ENCODE results near the gene STYK1. TPM values are rescaled to one million over a fixed set of nuclear protein-coding genes. Genes with fewer than 3 reads are reported as not detected.

Gene STYK1
- total and polyA plus RNA-seq, 10 of the 15 experiments (the other 5 are each of a cell fraction or from before 2014, with no cell fraction given), result 0.62 to 1.2 (median 0.82) TPM; not detected in 1

DNA sequence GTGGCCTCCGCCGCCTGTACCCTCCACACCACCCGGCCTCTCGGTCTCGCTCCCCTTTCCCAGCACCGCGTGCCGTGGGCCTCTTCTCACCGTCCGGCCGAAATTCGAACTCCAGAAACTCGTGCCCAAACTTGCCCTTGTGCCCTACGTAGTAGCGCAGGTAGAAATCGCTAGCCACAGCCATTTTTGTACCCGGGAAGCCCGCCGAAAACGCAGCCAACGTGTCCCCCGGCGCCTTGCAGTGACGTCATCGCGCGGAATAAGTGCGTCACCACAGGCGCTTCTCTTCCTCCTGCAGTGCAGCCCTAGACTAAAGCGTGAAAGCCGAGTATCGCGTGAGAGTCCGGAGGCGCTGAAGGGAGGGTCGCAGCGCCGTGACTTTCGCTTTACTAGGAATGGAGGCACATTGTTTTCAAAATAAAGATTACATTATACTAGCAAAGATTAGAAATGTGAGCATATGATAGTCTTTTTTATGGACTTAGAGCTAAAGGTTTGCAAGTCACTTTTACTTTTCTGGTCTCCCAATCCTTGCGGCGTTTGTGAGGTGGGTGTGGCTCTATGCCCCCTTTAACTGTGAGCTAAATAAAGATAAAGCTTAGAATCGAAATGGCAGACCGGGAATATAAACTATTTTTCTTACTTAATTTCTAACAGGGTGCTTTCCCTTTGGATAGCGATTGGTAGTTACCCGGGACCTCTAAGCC lies 60.4 kb downstream of the STYK1 start, which contains the start of gene MAGOHB (continued):
- TF ChIP-seq SMARCA5 (IDR thresholded peaks at IDR 0.05), result no peak
- TF ChIP-seq, protein P1, sequence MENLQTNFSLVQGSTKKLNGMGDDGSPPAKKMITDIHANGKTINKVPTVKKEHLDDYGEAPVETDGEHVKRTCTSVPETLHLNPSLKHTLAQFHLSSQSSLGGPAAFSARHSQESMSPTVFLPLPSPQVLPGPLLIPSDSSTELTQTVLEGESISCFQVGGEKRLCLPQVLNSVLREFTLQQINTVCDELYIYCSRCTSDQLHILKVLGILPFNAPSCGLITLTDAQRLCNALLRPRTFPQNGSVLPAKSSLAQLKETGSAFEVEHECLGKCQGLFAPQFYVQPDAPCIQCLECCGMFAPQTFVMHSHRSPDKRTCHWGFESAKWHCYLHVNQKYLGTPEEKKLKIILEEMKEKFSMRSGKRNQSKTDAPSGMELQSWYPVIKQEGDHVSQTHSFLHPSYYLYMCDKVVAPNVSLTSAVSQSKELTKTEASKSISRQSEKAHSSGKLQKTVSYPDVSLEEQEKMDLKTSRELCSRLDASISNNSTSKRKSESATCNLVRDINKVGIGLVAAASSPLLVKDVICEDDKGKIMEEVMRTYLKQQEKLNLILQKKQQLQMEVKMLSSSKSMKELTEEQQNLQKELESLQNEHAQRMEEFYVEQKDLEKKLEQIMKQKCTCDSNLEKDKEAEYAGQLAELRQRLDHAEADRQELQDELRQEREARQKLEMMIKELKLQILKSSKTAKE (IDR thresholded peaks at IDR 0.05; ENCODE audit: low read depth, poor library complexity, severe bottlenecking), result no peak
- TF ChIP-seq ZNF274 (IDR thresholded peaks at IDR 0.05; ENCODE audit: insufficient read depth, insufficient read length), result no peak
- peak; percentile 43 to 67; a peak in 2 of 4 replicates for TF ChIP-seq EP300 (IDR thresholded peaks at IDR 0.05; ENCODE audit: borderline replicate concordance in 1 of 2, control insufficient read depth in 1 of 2, low read depth in 2 of 2, low read length in 2 of 2)
- peak; percentile 91 for TF ChIP-seq SIN3A (IDR thresholded peaks at IDR 0.05; ENCODE audit: low read depth, low read length)
- TF ChIP-seq NFYA (IDR thresholded peaks at IDR 0.05; ENCODE audit: borderline replicate concordance, low read depth, low read length), result no peak
- TF ChIP-seq, protein P2, sequence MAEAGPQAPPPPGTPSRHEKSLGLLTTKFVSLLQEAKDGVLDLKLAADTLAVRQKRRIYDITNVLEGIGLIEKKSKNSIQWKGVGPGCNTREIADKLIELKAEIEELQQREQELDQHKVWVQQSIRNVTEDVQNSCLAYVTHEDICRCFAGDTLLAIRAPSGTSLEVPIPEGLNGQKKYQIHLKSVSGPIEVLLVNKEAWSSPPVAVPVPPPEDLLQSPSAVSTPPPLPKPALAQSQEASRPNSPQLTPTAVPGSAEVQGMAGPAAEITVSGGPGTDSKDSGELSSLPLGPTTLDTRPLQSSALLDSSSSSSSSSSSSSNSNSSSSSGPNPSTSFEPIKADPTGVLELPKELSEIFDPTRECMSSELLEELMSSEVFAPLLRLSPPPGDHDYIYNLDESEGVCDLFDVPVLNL (IDR thresholded peaks at IDR 0.05; ENCODE audit: low read depth, low read length), result peak; percentile 74
- TF ChIP-seq CBFB (IDR thresholded peaks at IDR 0.05; ENCODE audit: low read depth), result peak; percentile 77
- TF ChIP-seq NRF1 (conservative IDR thresholded peaks at IDR 0.05; ENCODE audit: low read depth, low read length), result no peak
- TF ChIP-seq IRF4 (IDR thresholded peaks at IDR 0.05; ENCODE audit: low read depth, low read length), result no peak
- TF ChIP-seq ZBED1 (IDR thresholded peaks at IDR 0.05; ENCODE audit: borderline replicate concordance), result 0 out of 2 replicates have a peak, but pooled peaks have one; percentile 30
- TF ChIP-seq STAT1 (conservative IDR thresholded peaks at IDR 0.05), result no peak; the same call in 1 of the 2 replicates
- peak; percentile 65 for TF ChIP-seq SMAD1 (IDR thresholded peaks at IDR 0.05; ENCODE audit: low read depth, partially characterized antibody)
- TF ChIP-seq, protein P3, sequence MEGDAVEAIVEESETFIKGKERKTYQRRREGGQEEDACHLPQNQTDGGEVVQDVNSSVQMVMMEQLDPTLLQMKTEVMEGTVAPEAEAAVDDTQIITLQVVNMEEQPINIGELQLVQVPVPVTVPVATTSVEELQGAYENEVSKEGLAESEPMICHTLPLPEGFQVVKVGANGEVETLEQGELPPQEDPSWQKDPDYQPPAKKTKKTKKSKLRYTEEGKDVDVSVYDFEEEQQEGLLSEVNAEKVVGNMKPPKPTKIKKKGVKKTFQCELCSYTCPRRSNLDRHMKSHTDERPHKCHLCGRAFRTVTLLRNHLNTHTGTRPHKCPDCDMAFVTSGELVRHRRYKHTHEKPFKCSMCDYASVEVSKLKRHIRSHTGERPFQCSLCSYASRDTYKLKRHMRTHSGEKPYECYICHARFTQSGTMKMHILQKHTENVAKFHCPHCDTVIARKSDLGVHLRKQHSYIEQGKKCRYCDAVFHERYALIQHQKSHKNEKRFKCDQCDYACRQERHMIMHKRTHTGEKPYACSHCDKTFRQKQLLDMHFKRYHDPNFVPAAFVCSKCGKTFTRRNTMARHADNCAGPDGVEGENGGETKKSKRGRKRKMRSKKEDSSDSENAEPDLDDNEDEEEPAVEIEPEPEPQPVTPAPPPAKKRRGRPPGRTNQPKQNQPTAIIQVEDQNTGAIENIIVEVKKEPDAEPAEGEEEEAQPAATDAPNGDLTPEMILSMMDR (IDR thresholded peaks at IDR 0.05 in 2 of 3, conservative IDR thresholded peaks at IDR 0.05 in 1 of 3; ENCODE audit: control insufficient read depth in 2 of 3, extremely low read depth in 1 of 3, insufficient read depth in 1 of 3, low read depth in 3 of 3, low read length in 3 of 3), result no peak
- TF ChIP-seq POU2F2 (IDR thresholded peaks at IDR 0.05; ENCODE audit: borderline replicate concordance, low read depth, low read length), result peak; percentile 79
- no peak; the same call in 1 of the 2 replicates for TF ChIP-seq TCF12 (IDR thresholded peaks at IDR 0.05; ENCODE audit: low read depth, low read length)
- TF ChIP-seq, protein P4, sequence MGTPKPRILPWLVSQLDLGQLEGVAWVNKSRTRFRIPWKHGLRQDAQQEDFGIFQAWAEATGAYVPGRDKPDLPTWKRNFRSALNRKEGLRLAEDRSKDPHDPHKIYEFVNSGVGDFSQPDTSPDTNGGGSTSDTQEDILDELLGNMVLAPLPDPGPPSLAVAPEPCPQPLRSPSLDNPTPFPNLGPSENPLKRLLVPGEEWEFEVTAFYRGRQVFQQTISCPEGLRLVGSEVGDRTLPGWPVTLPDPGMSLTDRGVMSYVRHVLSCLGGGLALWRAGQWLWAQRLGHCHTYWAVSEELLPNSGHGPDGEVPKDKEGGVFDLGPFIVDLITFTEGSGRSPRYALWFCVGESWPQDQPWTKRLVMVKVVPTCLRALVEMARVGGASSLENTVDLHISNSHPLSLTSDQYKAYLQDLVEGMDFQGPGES (IDR thresholded peaks at IDR 0.05), result no peak
- peak; percentile 82; the same call in 1 of the 2 replicates for TF ChIP-seq SMAD5 (IDR thresholded peaks at IDR 0.05; ENCODE audit: low read depth)
- peak; percentile 97 for TF ChIP-seq RELA (IDR thresholded peaks at IDR 0.05; ENCODE audit: borderline replicate concordance, partially characterized antibody)
- TF ChIP-seq ZNF217 (IDR thresholded peaks at IDR 0.05), result no peak
- TF ChIP-seq LARP7 (IDR thresholded peaks at IDR 0.05), result peak; percentile 78
- peak; percentile 75; the same call in 1 of the 2 replicates for TF ChIP-seq RCOR1 (conservative IDR thresholded peaks at IDR 0.05; ENCODE audit: low read depth, low read length)
- no peak for TF ChIP-seq SREBF1 (IDR thresholded peaks at IDR 0.05; ENCODE audit: low read length)
- no peak for TF ChIP-seq SPI1 (IDR thresholded peaks at IDR 0.05; ENCODE audit: borderline replicate concordance, insufficient read depth, low read depth, low read length)
- no peak; the same call in 1 of the 2 replicates for TF ChIP-seq JUNB (IDR thresholded peaks at IDR 0.05)
- TF ChIP-seq BMI1 (IDR thresholded peaks at IDR 0.05; ENCODE audit: borderline replicate concordance), result no peak

Data from GM12878 (cell line).